ENCODE data around the gene MRPS31.
"Not testable (repeated sequence)": the region's sequence is repeated elsewhere in the genome, so short reads cannot be mapped to it uniquely, and the experiment has no call there.

DNA sequence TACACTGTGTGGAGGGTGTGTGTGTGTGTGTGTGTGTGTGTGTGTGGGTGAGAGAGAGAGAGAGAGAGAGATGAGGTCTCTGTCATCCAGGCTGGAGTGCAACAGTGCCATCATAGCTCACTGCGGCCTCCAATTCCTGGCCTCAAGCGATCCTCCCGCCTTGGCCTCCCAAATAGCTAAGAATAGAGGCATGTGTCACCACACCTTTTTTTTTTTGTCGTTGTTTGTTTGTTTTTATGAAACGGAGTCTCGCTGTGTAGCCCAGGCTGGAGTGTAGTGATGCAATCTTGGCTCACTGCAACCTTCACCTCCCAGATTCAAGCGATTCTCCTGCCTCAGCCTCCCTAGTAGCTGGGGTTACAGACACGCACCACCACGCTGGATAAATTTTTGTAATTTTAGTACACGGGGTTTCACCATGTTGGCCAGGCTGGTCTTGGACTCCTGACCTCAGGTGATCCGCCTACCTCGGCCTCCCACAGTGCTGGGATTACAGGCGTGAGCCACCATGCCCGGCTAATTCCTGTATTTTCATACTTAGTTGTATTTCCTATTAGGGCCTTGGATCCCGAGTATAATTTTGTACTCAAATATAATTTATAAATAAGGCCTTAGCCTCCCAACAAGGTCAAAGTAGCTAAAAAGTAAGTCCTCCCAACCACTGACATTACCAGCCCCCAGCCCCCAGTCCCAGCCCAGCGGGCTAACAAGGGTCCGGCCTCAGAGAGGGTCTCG lies 17.7 kb upstream of the MRPS31 start:
- not testable (repeated sequence) for TF ChIP-seq POLR2A (IDR thresholded peaks at IDR 0.05)
- TF ChIP-seq, protein P1, sequence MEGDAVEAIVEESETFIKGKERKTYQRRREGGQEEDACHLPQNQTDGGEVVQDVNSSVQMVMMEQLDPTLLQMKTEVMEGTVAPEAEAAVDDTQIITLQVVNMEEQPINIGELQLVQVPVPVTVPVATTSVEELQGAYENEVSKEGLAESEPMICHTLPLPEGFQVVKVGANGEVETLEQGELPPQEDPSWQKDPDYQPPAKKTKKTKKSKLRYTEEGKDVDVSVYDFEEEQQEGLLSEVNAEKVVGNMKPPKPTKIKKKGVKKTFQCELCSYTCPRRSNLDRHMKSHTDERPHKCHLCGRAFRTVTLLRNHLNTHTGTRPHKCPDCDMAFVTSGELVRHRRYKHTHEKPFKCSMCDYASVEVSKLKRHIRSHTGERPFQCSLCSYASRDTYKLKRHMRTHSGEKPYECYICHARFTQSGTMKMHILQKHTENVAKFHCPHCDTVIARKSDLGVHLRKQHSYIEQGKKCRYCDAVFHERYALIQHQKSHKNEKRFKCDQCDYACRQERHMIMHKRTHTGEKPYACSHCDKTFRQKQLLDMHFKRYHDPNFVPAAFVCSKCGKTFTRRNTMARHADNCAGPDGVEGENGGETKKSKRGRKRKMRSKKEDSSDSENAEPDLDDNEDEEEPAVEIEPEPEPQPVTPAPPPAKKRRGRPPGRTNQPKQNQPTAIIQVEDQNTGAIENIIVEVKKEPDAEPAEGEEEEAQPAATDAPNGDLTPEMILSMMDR (IDR thresholded peaks at IDR 0.05), result not testable (repeated sequence)
